DND-41 (cell line): ENCODE data around the gene ACE.

ENCODE experiments used
- ATAC-seq: fragments of 200-7000 bp; cut with Tn5 transposase; 3 replicates; pipeline ENCODE4 v1.9.1; 2021; ENCODE audit warnings: low read depth; ENCODE audit not compliant: insufficient read depth
- DNase-seq: peaks from one replicate; pipeline ENCODE4 v3.0.0-alpha.2; 2020
- H2AFZ ChIP-seq: 2 replicates; pipeline ENCODE4 v1.6.0; 2012; ENCODE audit warnings: low read depth, low read length
- H3K27ac ChIP-seq: 2 replicates; pipeline ENCODE4 v1.5.1; 2012; ENCODE audit warnings: low read length, inconsistent platforms
- H3K27me3 ChIP-seq: fragments of 200-600 bp; sonication (generic); 2 replicates; pipeline ENCODE4 v1.6.0; 2012; ENCODE audit warnings: low read length, mild to moderate bottlenecking, inconsistent platforms; ENCODE audit not compliant: insufficient read depth, poor library complexity
- H3K36me3 ChIP-seq: 2 replicates; pipeline ENCODE4 v1.5.1; 2012; ENCODE audit warnings: low read length, inconsistent platforms; ENCODE audit not compliant: insufficient read depth
- H3K4me1 ChIP-seq: 2 replicates; pipeline ENCODE4 v1.5.1; 2012; ENCODE audit warnings: mild to moderate bottlenecking, low read length; ENCODE audit not compliant: insufficient read depth
- H3K4me2 ChIP-seq: 2 replicates; pipeline ENCODE4 v1.6.0; 2012; ENCODE audit warnings: mild to moderate bottlenecking, moderate library complexity, low read length, inconsistent platforms; ENCODE audit not compliant: insufficient read depth
- H3K4me3 ChIP-seq, 2 experiments: fragments of 200-600 bp in 1 of 2; shearing (Covaris generic) in 1 of 2; 2 replicates each; pipeline ENCODE4 v1.5.1; 2012 to 2016; ENCODE audit warnings: inconsistent platforms in 2 of 2, low read length in 2 of 2, mild to moderate bottlenecking in 2 of 2, low read depth in 1 of 2, moderate library complexity in 1 of 2
- H3K79me2 ChIP-seq: 2 replicates; pipeline ENCODE4 v1.6.0; 2012; ENCODE audit warnings: low read length, inconsistent platforms; ENCODE audit not compliant: insufficient read depth
- H3K9ac ChIP-seq: 2 replicates; pipeline ENCODE4 v1.6.0; 2012; ENCODE audit warnings: low read depth, mild to moderate bottlenecking, inconsistent platforms, low read length, moderate library complexity
- H3K9me3 ChIP-seq: 2 replicates; pipeline ENCODE4 v1.5.1; 2012; ENCODE audit warnings: low read length, moderate library complexity, mild to moderate bottlenecking, inconsistent platforms; ENCODE audit not compliant: insufficient read depth, severe bottlenecking
- H4K20me1 ChIP-seq: 2 replicates; pipeline ENCODE4 v1.6.0; 2012; ENCODE audit warnings: low read length; ENCODE audit not compliant: insufficient read depth
- CTCF ChIP-seq: IDR thresholded peaks from 2 replicates; pipeline ENCODE4 v1.5.1; 2012; ENCODE audit warnings: borderline replicate concordance, low read length, moderate library complexity, mild to moderate bottlenecking; ENCODE audit not compliant: poor library complexity, severe bottlenecking; ENCODE audit errors: extremely low read depth
- EZH2 ChIP-seq: IDR thresholded peaks from 3 replicates; pipeline ENCODE4 v1.6.1; 2012; ENCODE audit warnings: borderline replicate concordance, low read depth, mild to moderate bottlenecking, moderate library complexity, low read length, inconsistent platforms; ENCODE audit not compliant: severe bottlenecking

Gene ACE

GRCh38 chr17:63447471-63448009 lies 29.3 kb upstream of the ACE start:
- no peaks in the 10 kb centered on the region for H3K79me2 ChIP-seq
- no peaks in the 10 kb centered on the region for H3K9me3 ChIP-seq
- H3K4me1 ChIP-seq = no peaks in the 10 kb centered on the region
- H3K27ac ChIP-seq = no peak overlapping the region
- no peak for ATAC-seq
- H3K27me3 ChIP-seq = peaks cover 4% of the 10 kb centered on the region
- DNase-seq = no peak
- no peak overlapping the region for H3K9ac ChIP-seq
- no peaks in the 10 kb centered on the region for H4K20me1 ChIP-seq
- no peak overlapping the region for H3K4me2 ChIP-seq
- TF ChIP-seq CTCF = no peak
- no peak for TF ChIP-seq EZH2
- H2AFZ ChIP-seq = no peak overlapping the region
- no peak overlapping the region for H3K4me3 ChIP-seq
- H3K36me3 ChIP-seq = no peaks in the 10 kb centered on the region

- H3K79me2 ChIP-seq = no peaks in the 10 kb centered on the region
- no peaks in the 10 kb centered on the region for H4K20me1 ChIP-seq
- DNase-seq (no peak), ATAC-seq (no peak)
- H3K9me3 ChIP-seq = no peaks in the 10 kb centered on the region
- no peaks in the 10 kb centered on the region for H3K36me3 ChIP-seq
- peaks cover 4% of the 10 kb centered on the region for H3K27me3 ChIP-seq
- H3K27ac ChIP-seq = no peak overlapping the region
- H2AFZ ChIP-seq = no peak overlapping the region
- no peak overlapping the region for H3K9ac ChIP-seq
- H3K4me3 ChIP-seq = no peak overlapping the region
- H3K4me2 ChIP-seq = no peak overlapping the region
- no peaks in the 10 kb centered on the region for H3K4me1 ChIP-seq
- TF ChIP-seq EZH2 (no peak), CTCF (no peak)
These were observed 28.2 kb upstream of the ACE start for GRCh38 chr17:63448655-63449054.

- no peak overlapping the region for H3K27ac ChIP-seq
- no peak overlapping the region for H3K4me3 ChIP-seq
- H3K79me2 ChIP-seq = no peaks in the 10 kb centered on the region
- no peak for ATAC-seq
- H3K4me2 ChIP-seq = no peak overlapping the region
- H3K9me3 ChIP-seq = no peaks in the 10 kb centered on the region
- no peaks in the 10 kb centered on the region for H3K36me3 ChIP-seq
- TF ChIP-seq EZH2 (no peak), CTCF (no peak)
- H2AFZ ChIP-seq = no peak overlapping the region
- peaks cover 4% of the 10 kb centered on the region for H3K27me3 ChIP-seq
- DNase-seq = no peak
- H3K4me1 ChIP-seq = no peaks in the 10 kb centered on the region
- no peak overlapping the region for H3K9ac ChIP-seq
- no peaks in the 10 kb centered on the region for H4K20me1 ChIP-seq
These were observed 26.3 kb upstream of the ACE start for GRCh38 chr17:63450551-63450950.

GRCh38 chr17:63451150-63451549 lies 25.7 kb upstream of the ACE start:
- Histone ChIP-seq H3K79me2 (no peaks in the 10 kb centered on the region), H3K36me3 (no peaks in the 10 kb centered on the region), H3K27ac (no peak overlapping the region), H2AFZ (no peak overlapping the region), H3K4me2 (no peak overlapping the region), H3K9ac (no peak overlapping the region), H3K27me3 (peaks cover 4% of the 10 kb centered on the region), H3K9me3 (no peaks in the 10 kb centered on the region), H4K20me1 (no peaks in the 10 kb centered on the region), H3K4me3 (no peak overlapping the region), H3K4me1 (no peaks in the 10 kb centered on the region)
- ATAC-seq (no peak), DNase-seq (no peak)
- TF ChIP-seq CTCF (no peak), EZH2 (no peak)
